GM12892 (cell line): ENCODE measurements around the gene NPAS3.

Experiments
- POLR2A ChIP-seq: IDR thresholded peaks from 2 replicates; pipeline ENCODE4 v1.6.1; 2011; ENCODE audit warnings: low read depth, low read length, control low read depth
- POLR2AphosphoS5 ChIP-seq: IDR thresholded peaks from 2 replicates; pipeline ENCODE4 v1.6.1; 2011; ENCODE audit warnings: low read depth, low read length, control low read depth
- TAF1 ChIP-seq: IDR thresholded peaks from 2 replicates; pipeline ENCODE4 v1.6.1; 2011; ENCODE audit warnings: low read depth, mild to moderate bottlenecking, control low read depth, low read length, borderline replicate concordance

- no peak for TF ChIP-seq POLR2AphosphoS5
- TF ChIP-seq TAF1 = no peak
- TF ChIP-seq POLR2A = no peak
Observed at GRCh38 chr14:33259764-33260163, 321.1 kb downstream of the NPAS3 start.
